HepG2 (cell line): Measurements from ENCODE around the gene ENO3. TPM values are rescaled to one million over a fixed set of nuclear protein-coding genes. Genes with fewer than 3 reads are reported as not detected.
A peak's percentile ranks its signal among the peaks of the same experiment; 100 is the strongest.

ENCODE experiments used
- ATAC-seq: fragments of 200-7000 bp; cut with Tn5 transposase; 3 replicates; pipeline ENCODE4 v1.9.1; 2020; ENCODE audit warnings: mild to moderate bottlenecking, moderate library complexity
- BruUV-seq: library from RNA; stranded (reverse); fragments of 400-500 nt; replicated peaks from 2 replicates; lab custom pipeline; 2021; lab: Mats Ljungman, UMichigan
- CTCF ChIA-PET: fragments of 300-600 bp; formaldehyde crosslinking; extraction: SDS; loops from one replicate; lab custom pipeline; 2021; ENCODE audit warnings: low total read pairs, inconsistent platforms, low intra/inter-chr PET ratio; lab: Yijun Ruan, JAX
- POLR2A ChIA-PET: fragments of 350-600 bp; sonication (Branson Sonifier 250); formaldehyde crosslinking; loops from one replicate; lab custom pipeline; 2020; ENCODE audit warnings: antibody characterized with exemption, inconsistent platforms; lab: Yijun Ruan, JAX
- DNase-seq: peaks from one replicate; pipeline ENCODE4 v3.0.0-alpha.2; 2015; ENCODE audit warnings: low spot score
- FAIRE-seq: peaks from 3 replicates; lab custom pipeline; 2011; peaks lifted over from hg19 to GRCh38; lab: Jason Lieb, UNC
- H2AFZ ChIP-seq: one replicate; pipeline ENCODE4 v1.6.1; 2011; ENCODE audit warnings: low read length, inconsistent platforms
- H3K27ac ChIP-seq: fragments of 300-600 bp; 3 replicates; pipeline ENCODE4 v1.8.0; 2011; ENCODE audit warnings: mixed run types, mild to moderate bottlenecking, mixed read lengths, low read length, inconsistent platforms; ENCODE audit not compliant: insufficient read depth; ENCODE audit errors: extremely low read length
- H3K27me3 ChIP-seq, 2 experiments: fragments of 200-600 bp in 1 of 2; 2 replicates in 1 of 2; 3 replicates in 1 of 2; pipeline versions ENCODE4 v1.6.0 to v1.8.0; 2011; ENCODE audit warnings: low read length in 2 of 2, mild to moderate bottlenecking in 2 of 2, moderate library complexity in 2 of 2, inconsistent platforms in 1 of 2; ENCODE audit not compliant: insufficient read depth in 2 of 2, control insufficient read depth in 1 of 2
- H3K36me3 ChIP-seq, 2 experiments: fragments of 200-600 bp in 1 of 2; replicated peaks in 1 of 2; 2 replicates in 1 of 2; 3 replicates in 1 of 2; pipeline versions ENCODE4 v1.5.1 to v1.8.0; 2011; ENCODE audit warnings: low read length in 2 of 2, inconsistent platforms in 1 of 2; ENCODE audit not compliant: insufficient read depth in 2 of 2, control insufficient read depth in 1 of 2
- H3K4me1 ChIP-seq: 2 replicates; pipeline ENCODE4 v1.5.1; 2012; ENCODE audit warnings: low read length, inconsistent platforms; ENCODE audit not compliant: insufficient read depth
- H3K4me2 ChIP-seq: 2 replicates; pipeline ENCODE4 v1.6.0; 2011; ENCODE audit warnings: low read depth, low read length, inconsistent platforms
- H3K4me3 ChIP-seq, 3 experiments: fragments of 200-600 bp in 1 of 3; sonication (generic), shearing (Covaris generic) in 1 of 3; replicated peaks in 1 of 3; 2 replicates each; pipeline ENCODE4 v1.5.1; 2011 to 2016; ENCODE audit warnings: low read length in 3 of 3, inconsistent platforms in 2 of 3, low read depth in 2 of 3, mild to moderate bottlenecking in 2 of 3, control low read depth in 1 of 3, mixed read lengths in 1 of 3; ENCODE audit not compliant: insufficient read depth in 1 of 3
- H3K79me2 ChIP-seq: one replicate; pipeline ENCODE4 v1.6.1; 2011; ENCODE audit warnings: low read length, inconsistent platforms; ENCODE audit not compliant: insufficient read depth
- H3K9ac ChIP-seq: 2 replicates; pipeline ENCODE4 v1.6.0; 2011; ENCODE audit warnings: mild to moderate bottlenecking, low read depth, low read length, inconsistent platforms; ENCODE audit not compliant: insufficient read depth
- H3K9me3 ChIP-seq: 2 replicates; pipeline ENCODE4 v1.5.1; 2012; ENCODE audit warnings: mild to moderate bottlenecking, low read length
- H4K20me1 ChIP-seq: 2 replicates; pipeline ENCODE4 v1.6.0; 2011; ENCODE audit warnings: inconsistent platforms, mild to moderate bottlenecking, low read length, moderate library complexity; ENCODE audit not compliant: insufficient read depth
- AGO1 ChIP-seq: fragments of 200-400 bp; formaldehyde crosslinking; IDR thresholded peaks from 2 replicates; pipeline ENCODE4 v1.6.1; 2017; ENCODE audit warnings: mild to moderate bottlenecking, low read depth, low read length, moderate library complexity; ENCODE audit not compliant: poor library complexity, severe bottlenecking
- AGO2 ChIP-seq: fragments of 200-400 bp; formaldehyde crosslinking; optimal IDR thresholded peaks from 2 replicates; pipeline ENCODE3; 2017; ENCODE audit warnings: mild to moderate bottlenecking, low read depth, low read length, moderate library complexity
- AKAP8 ChIP-seq: sonication (generic); formaldehyde crosslinking; IDR thresholded peaks from 2 replicates; pipeline ENCODE4 v1.5.1; 2020; ENCODE audit warnings: mild to moderate bottlenecking, missing genetic modification reagents
- CBX5 ChIP-seq: sonication (generic); formaldehyde crosslinking; IDR thresholded peaks from 2 replicates; pipeline ENCODE4 v1.4.0; 2020; ENCODE audit warnings: missing genetic modification reagents, borderline replicate concordance
- ETV5 ChIP-seq: IDR thresholded peaks from 2 replicates; pipeline ENCODE4 v1.6.1; 2018; ENCODE audit warnings: missing biosample characterization, missing genetic modification reagents, inconsistent platforms, borderline replicate concordance
- KAT8 ChIP-seq: IDR thresholded peaks from 2 replicates; pipeline ENCODE4 v1.6.1; 2016; ENCODE audit warnings: missing genetic modification reagents, missing compliant biosample characterization
- MTA1 ChIP-seq: sonication (generic); formaldehyde crosslinking; IDR thresholded peaks from 2 replicates; pipeline ENCODE4 v1.4.0; 2020; ENCODE audit warnings: missing genetic modification reagents, mild to moderate bottlenecking, borderline replicate concordance
- PHF20 ChIP-seq: sonication (generic); formaldehyde crosslinking; IDR thresholded peaks from 2 replicates; pipeline ENCODE4 v1.5.0; 2020; ENCODE audit warnings: mild to moderate bottlenecking, missing genetic modification reagents
- PHF5A ChIP-seq: IDR thresholded peaks from one replicate; pipeline ENCODE4 v1.6.1; 2018; ENCODE audit warnings: low read depth, missing genetic modification reagents; ENCODE audit not compliant: unreplicated experiment
- POLR2AphosphoS2 ChIP-seq: IDR thresholded peaks from 2 replicates; pipeline ENCODE4 v1.6.1; 2011; ENCODE audit warnings: low read depth, low read length, improper control_type of control experiment
- POLR2G ChIP-seq: fragments of 200-400 bp; formaldehyde crosslinking; IDR thresholded peaks from 2 replicates; pipeline ENCODE4 v1.6.1; 2018; ENCODE audit warnings: mild to moderate bottlenecking, low read depth, low read length, moderate library complexity
- RBFOX2 ChIP-seq: fragments of 200-400 bp; formaldehyde crosslinking; IDR thresholded peaks from 2 replicates; pipeline ENCODE4 v1.6.1; 2017; ENCODE audit warnings: low read depth, mild to moderate bottlenecking, low read length
- REL ChIP-seq: sonication (generic); formaldehyde crosslinking; conservative IDR thresholded peaks from 2 replicates; pipeline ENCODE4 v1.8.0; 2022; ENCODE audit warnings: mild to moderate bottlenecking, missing genetic modification reagents, moderate library complexity
- TEAD2 ChIP-seq: sonication (generic); formaldehyde crosslinking; IDR thresholded peaks from 2 replicates; pipeline ENCODE4 v1.9.0; 2021; ENCODE audit warnings: missing genetic modification reagents
- ZNF205 ChIP-seq: IDR thresholded peaks from 2 replicates; pipeline ENCODE4 v1.6.1; 2018; ENCODE audit warnings: missing biosample characterization, missing genetic modification reagents
- ZNF253 ChIP-seq: sonication (generic); formaldehyde crosslinking; IDR thresholded peaks from 2 replicates; pipeline ENCODE4 v1.8.0; 2022; ENCODE audit warnings: mild to moderate bottlenecking, missing genetic modification reagents, borderline replicate concordance
- ZNF260 ChIP-seq: sonication (generic); formaldehyde crosslinking; IDR thresholded peaks from 2 replicates; pipeline ENCODE4 v1.4.0; 2020; ENCODE audit warnings: missing genetic modification reagents, low read depth, mild to moderate bottlenecking, borderline replicate concordance
- ZNF331 ChIP-seq: sonication (generic); formaldehyde crosslinking; IDR thresholded peaks from 2 replicates; pipeline ENCODE4 v1.4.0; 2020; ENCODE audit warnings: missing genetic modification reagents
- ZNF468 ChIP-seq: sonication (generic); formaldehyde crosslinking; IDR thresholded peaks from 2 replicates; pipeline ENCODE4 v1.8.0; 2022; ENCODE audit warnings: mild to moderate bottlenecking, moderate library complexity, missing genetic modification reagents
- ZNF710 ChIP-seq: sonication (generic); formaldehyde crosslinking; IDR thresholded peaks from 2 replicates; pipeline ENCODE4 v1.5.0; 2020; ENCODE audit warnings: mild to moderate bottlenecking, missing genetic modification reagents, borderline replicate concordance
- ZSCAN20 ChIP-seq: sonication (generic); formaldehyde crosslinking; IDR thresholded peaks from 2 replicates; pipeline ENCODE4 v1.4.0; 2020; ENCODE audit warnings: missing genetic modification reagents, mild to moderate bottlenecking, borderline replicate concordance
- WGBS: methylation state at CpG from one replicate; pipeline ENCODE4 v1.1.6; 2017; ENCODE audit warnings: low lambda C conversion rate; 5-methylcytosine and 5-hydroxymethylcytosine counted together
- in situ Hi-C: cut with HindIII; loops from 2 replicates; pipeline ENCODE4 v1.10.0; 2017; ENCODE audit warnings: low pct_unique_long_range_greater_than_20kb; ENCODE audit not compliant: extremely low pct_ligation_motif_present
- intact Hi-C: fragments of 100-400 bp; cut with micrococcal nuclease; formaldehyde crosslinking; loops from one replicate; pipeline ENCODE4 v1.10.0; 2022; ENCODE audit not compliant: unreplicated experiment
- polyA plus RNA-seq, 8 experiments: library from polyadenylated mRNA; depleted of rRNA in 3 of 8; stranded (reverse) in 7 of 8; unstranded in 1 of 8; fragments of >200 nt; fragmentation: Illumina TruSeq in 4 of 8; extraction: Trizol in 4 of 8; gene quantifications; 2 replicates each; pipeline versions ENCODE4 v1.2.1 to v1.2.3, GENCODE V29; 2011 to 2016; ENCODE audit warnings: low read depth in 4 of 8, missing spikeins in 1 of 8, mixed read lengths in 1 of 8; ENCODE audit not compliant: insufficient read depth in 1 of 8
- total RNA-seq, 5 experiments: library from RNA; depleted of rRNA; stranded (reverse); fragments of >200 nt; fragmentation: Illumina TruSeq; extraction: Trizol; gene quantifications; 2 replicates each; pipeline ENCODE4 v1.2.3, GENCODE V29; 2016; ENCODE audit warnings: low read depth in 1 of 5
- TF ChIP-seq, protein P1 (sequence below): IDR thresholded peaks from 2 replicates; pipeline ENCODE4 v1.6.1; 2016; ENCODE audit warnings: mild to moderate bottlenecking
- TF ChIP-seq, protein P2 (sequence below): sonication (generic); formaldehyde crosslinking; IDR thresholded peaks from 2 replicates; pipeline ENCODE4 v1.4.0; 2020; ENCODE audit warnings: missing genetic modification reagents; ENCODE audit errors: not compliant biosample characterization

ENO3 gene
- total and polyA plus RNA-seq, 2 of the 13 experiments (the other 11 are each of a cell fraction or from before 2014, with no cell fraction given) = 59.8 to 69.8 TPM

GRCh38 chr17:4972752-4973151 is 21.8 kb downstream of the ENO3 start:
- 95% methylated on average over 11 of the region's 12 CpGs for WGBS
- in situ Hi-C loops = no loop called here
- Histone ChIP-seq H3K4me1 (peaks cover 27% of the 10 kb centered on the region), H3K4me2 (no peak overlapping the region), H3K9ac (no peak overlapping the region), H2AFZ (no peak overlapping the region), H3K27ac (no peak overlapping the region), H3K27me3 (no peaks in the 10 kb centered on the region; a peak in 1 of 5 replicates), H3K36me3 (peaks cover 1 to 18% of the 10 kb centered on the region in 2 experiments), H3K9me3 (no peaks in the 10 kb centered on the region), H4K20me1 (no peaks in the 10 kb centered on the region), H3K4me3 (no peak overlapping the region), H3K79me2 (peaks cover 21% of the 10 kb centered on the region)
- POLR2A ChIA-PET = interaction anchor here (1.0 to 2.6 kb wide), 3 partner anchors 22 to 64 kb away, joined by 3 to 10 read pairs (median 5); partner anchors contain the start of genes ENO3, RNF167 and SLC25A11
- DNase-seq (no peak), FAIRE-seq (no peak), ATAC-seq (no peak)
- BruUV-seq = no TSS peak
- CTCF ChIA-PET = no interaction called here
- intact Hi-C loops = no loop called here
- TF ChIP-seq REL (no peak), CBX5 (CRISPR knock-in tag) (no peak), ZNF253 (CRISPR knock-in tag) (no peak), KAT8 (CRISPR knock-in tag) (no peak), ETV5 (CRISPR knock-in tag) (no peak), AGO1 (peak; percentile 75), AKAP8 (peak; percentile 40; the same call in 1 of the 2 replicates), AGO2 (peak; percentile 86), RBFOX2 (peak; percentile 31; the same call in 1 of the 2 replicates), ZSCAN20 (CRISPR knock-in tag) (no peak), POLR2AphosphoS2 (no peak), ZNF710 (CRISPR knock-in tag) (no peak), ZNF205 (CRISPR knock-in tag) (no peak), TEAD2 (no peak), ZNF331 (CRISPR knock-in tag) (no peak), PHF5A (no peak), ZNF468 (no peak), PHF20 (CRISPR knock-in tag) (no peak), POLR2G (peak; percentile 54; the same call in 1 of the 2 replicates), ZNF260 (no peak), MTA1 (no peak)
- TF ChIP-seq, protein P1, sequence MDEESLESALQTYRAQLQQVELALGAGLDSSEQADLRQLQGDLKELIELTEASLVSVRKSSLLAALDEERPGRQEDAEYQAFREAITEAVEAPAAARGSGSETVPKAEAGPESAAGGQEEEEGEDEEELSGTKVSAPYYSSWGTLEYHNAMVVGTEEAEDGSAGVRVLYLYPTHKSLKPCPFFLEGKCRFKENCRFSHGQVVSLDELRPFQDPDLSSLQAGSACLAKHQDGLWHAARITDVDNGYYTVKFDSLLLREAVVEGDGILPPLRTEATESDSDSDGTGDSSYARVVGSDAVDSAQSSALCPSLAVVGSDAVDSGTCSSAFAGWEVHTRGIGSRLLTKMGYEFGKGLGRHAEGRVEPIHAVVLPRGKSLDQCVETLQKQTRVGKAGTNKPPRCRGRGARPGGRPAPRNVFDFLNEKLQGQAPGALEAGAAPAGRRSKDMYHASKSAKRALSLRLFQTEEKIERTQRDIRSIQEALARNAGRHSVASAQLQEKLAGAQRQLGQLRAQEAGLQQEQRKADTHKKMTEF (CRISPR knock-in tag) = no peak
- TF ChIP-seq, protein P2, sequence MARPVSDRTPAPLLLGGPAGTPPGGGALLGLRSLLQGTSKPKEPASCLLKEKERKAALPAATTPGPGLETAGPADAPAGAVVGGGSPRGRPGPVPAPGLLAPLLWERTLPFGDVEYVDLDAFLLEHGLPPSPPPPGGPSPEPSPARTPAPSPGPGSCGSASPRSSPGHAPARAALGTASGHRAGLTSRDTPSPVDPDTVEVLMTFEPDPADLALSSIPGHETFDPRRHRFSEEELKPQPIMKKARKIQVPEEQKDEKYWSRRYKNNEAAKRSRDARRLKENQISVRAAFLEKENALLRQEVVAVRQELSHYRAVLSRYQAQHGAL = no peak
